ENCODE measurements around the gene DYRK1B.

DNA sequence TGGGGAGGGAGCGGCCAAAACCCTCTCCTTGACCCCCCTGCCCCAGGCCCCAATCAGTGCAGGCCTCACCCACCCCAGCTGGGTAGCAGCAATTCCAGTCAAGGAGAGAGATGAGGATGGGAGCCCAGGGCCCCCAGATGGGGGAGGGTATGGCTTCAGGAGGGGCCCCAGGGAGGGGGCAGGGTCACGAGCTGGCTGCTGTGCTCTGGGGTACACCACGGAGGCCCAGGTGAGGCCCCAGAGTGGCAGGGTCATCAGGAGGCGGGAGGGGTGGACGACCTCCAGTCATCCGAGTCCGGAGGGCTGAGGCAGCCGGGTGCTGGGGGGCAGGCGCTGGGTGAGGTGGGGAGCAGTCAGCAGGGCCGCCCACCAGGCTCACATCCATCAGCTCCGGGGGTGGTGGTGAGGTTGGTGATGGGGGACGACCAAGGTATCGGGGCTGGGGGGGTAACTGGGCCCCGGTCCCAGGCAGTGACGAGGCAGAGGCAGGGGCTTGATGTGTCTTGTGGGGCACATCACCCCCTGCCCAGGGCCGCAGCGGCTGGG lies 8.4 kb downstream of the DYRK1B start:
- TF ChIP-seq, protein P1, sequence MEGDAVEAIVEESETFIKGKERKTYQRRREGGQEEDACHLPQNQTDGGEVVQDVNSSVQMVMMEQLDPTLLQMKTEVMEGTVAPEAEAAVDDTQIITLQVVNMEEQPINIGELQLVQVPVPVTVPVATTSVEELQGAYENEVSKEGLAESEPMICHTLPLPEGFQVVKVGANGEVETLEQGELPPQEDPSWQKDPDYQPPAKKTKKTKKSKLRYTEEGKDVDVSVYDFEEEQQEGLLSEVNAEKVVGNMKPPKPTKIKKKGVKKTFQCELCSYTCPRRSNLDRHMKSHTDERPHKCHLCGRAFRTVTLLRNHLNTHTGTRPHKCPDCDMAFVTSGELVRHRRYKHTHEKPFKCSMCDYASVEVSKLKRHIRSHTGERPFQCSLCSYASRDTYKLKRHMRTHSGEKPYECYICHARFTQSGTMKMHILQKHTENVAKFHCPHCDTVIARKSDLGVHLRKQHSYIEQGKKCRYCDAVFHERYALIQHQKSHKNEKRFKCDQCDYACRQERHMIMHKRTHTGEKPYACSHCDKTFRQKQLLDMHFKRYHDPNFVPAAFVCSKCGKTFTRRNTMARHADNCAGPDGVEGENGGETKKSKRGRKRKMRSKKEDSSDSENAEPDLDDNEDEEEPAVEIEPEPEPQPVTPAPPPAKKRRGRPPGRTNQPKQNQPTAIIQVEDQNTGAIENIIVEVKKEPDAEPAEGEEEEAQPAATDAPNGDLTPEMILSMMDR (conservative IDR thresholded peaks at IDR 0.05 in 1 of 2, IDR thresholded peaks at IDR 0.05 in 1 of 2; ENCODE audit: extremely low read depth in 1 of 2, insufficient read depth in 1 of 2, low read depth in 1 of 2, low read length in 2 of 2): no peak
- no peak for TF ChIP-seq EZH2 (IDR thresholded peaks at IDR 0.05; ENCODE audit: borderline replicate concordance, low read length)
